ENCODE results near the gene CEP350.
A peak's percentile ranks its signal among the peaks of the same experiment; 100 is the strongest.

Gene CEP350

DNA sequence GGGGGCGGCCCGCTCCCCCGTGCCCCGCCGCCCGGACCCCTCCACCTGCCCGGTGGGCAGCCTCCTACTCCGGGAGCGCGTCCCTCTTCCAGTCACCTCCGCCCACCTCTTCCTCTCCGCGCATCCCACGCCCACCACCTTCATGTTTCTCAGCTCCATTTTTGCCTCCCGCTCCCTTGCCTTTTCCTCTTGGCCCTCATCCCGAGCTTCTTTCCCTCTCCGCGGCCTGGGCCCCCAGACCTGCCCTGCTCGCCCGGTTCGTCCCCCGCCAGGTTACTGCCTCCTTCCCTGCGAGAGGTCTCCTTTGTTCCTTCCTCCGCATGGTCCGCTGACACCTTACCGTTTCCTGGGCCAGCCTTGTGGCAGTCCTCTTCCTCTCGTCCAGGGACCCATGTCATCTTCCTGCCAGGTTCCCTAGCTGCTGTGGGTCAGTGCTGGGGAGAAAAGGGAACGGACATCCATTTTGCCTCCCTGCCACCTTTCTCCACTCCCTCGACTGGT is 200.6 kb downstream of the CEP350 start:
- TF ChIP-seq, protein P1, sequence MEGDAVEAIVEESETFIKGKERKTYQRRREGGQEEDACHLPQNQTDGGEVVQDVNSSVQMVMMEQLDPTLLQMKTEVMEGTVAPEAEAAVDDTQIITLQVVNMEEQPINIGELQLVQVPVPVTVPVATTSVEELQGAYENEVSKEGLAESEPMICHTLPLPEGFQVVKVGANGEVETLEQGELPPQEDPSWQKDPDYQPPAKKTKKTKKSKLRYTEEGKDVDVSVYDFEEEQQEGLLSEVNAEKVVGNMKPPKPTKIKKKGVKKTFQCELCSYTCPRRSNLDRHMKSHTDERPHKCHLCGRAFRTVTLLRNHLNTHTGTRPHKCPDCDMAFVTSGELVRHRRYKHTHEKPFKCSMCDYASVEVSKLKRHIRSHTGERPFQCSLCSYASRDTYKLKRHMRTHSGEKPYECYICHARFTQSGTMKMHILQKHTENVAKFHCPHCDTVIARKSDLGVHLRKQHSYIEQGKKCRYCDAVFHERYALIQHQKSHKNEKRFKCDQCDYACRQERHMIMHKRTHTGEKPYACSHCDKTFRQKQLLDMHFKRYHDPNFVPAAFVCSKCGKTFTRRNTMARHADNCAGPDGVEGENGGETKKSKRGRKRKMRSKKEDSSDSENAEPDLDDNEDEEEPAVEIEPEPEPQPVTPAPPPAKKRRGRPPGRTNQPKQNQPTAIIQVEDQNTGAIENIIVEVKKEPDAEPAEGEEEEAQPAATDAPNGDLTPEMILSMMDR (IDR thresholded peaks at IDR 0.05; ENCODE audit: low read depth, low read length, missing control alignments) = no peak
- no peak for DNase-seq (ENCODE audit: extremely low read depth, low read depth)
- H3K4me3 ChIP-seq (replicated peaks; ENCODE audit: low read depth, low read length) = peak overlapping the region; percentile 84

DNA sequence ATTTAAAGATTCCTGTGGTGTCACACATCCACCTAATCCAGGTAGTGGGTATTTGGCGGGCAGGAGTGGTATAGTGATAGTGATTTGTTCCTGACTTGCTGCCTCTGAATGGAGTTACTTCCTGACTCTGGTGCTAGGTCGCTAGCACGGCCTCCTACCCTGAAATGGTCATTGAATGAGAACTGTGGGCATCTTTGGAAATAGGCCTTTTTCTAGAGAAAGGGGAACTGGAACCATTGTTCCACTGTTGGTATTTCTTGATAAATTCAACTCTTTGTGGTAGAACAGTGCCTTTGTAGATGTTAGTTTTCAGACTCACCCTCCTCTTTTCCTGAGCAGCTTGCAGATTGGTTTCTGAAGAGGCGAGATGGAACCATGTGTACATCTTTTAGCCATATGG is 201.6 kb downstream of the CEP350 start:
- DNase-seq (ENCODE audit: extremely low read depth, low read depth) = no peak
- TF ChIP-seq, protein P1 (IDR thresholded peaks at IDR 0.05; ENCODE audit: low read depth, low read length, missing control alignments) = no peak
- peak overlapping the region; percentile 84 for H3K4me3 ChIP-seq (replicated peaks; ENCODE audit: low read depth, low read length)

DNA sequence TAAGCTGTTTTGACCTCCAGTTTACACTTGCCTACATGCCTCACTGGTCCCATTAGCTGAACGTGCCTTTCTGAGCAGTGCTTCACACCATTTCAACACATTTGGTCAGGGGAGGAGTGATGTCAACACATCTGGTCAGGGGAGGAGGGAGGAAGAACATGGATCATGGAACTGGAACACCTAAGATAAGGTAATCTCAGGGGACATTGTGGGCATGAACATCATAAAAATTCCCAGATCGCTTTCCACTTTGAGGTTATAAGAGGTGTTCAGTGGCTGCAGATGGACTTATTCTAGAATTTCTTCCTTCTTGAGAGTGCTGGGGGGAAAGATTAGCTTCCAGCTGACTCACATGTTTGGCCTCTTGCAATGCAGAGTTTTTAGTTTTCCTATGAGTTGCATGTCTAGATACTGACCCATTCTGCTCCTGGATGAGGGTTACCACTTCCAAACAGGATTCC is 202.1 kb downstream of the CEP350 start:
- H3K4me3 ChIP-seq (replicated peaks; ENCODE audit: low read depth, low read length) = peak overlapping the region; percentile 84
- TF ChIP-seq, protein P1 (IDR thresholded peaks at IDR 0.05; ENCODE audit: low read depth, low read length, missing control alignments) = no peak
- no peak for DNase-seq (ENCODE audit: extremely low read depth, low read depth)

DNA sequence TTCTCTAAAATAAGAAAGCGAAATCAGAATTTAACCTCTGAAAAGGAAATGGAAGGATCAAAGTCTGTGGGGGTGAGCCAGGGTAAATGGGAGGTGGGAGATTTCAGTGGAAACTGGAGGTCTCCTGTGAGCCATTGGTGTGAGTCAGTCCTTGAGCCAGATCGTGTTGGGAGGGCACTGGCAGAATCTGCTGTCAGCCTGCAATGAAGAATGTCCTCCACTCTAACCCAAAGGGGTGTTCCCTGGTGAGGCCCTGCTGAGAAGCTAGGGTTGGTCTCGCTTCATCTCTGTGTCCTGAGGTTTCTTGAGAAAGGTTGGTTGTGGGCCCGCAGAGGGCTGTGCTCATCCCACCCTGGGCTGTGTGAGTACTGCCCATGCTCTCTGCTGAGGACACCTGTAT is 202.5 kb downstream of the CEP350 start:
- DNase-seq (ENCODE audit: extremely low read depth, low read depth) = no peak
- H3K4me3 ChIP-seq (replicated peaks; ENCODE audit: low read depth, low read length) = no peak overlapping the region
- TF ChIP-seq, protein P1 (IDR thresholded peaks at IDR 0.05; ENCODE audit: low read depth, low read length, missing control alignments) = no peak

DNA sequence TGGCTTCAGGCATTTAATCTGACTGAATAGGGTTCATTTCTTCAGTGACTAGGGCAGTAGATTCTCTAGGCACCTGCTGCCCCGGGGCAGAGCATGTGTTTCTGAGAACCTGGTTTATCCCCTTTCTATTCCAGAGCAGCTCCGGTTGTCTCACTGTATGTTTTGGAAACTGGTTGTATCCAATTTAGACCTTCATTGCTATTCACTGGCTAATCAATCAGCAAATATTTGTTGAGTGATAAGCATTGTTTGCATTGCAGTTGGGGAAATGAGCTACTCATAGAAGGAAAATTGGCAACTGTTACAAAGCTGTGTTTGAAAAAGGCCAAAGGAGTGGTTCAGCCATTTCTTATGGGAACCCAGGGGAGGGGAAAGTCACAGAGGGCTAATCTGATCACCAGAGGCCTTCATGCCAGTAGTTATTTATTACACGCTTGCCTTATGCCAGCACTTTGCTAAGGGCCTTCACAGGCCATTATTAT is 203.0 kb downstream of the CEP350 start:
- TF ChIP-seq, protein P1 (IDR thresholded peaks at IDR 0.05; ENCODE audit: low read depth, low read length, missing control alignments) = no peak
- DNase-seq (ENCODE audit: extremely low read depth, low read depth) = no peak

DNA sequence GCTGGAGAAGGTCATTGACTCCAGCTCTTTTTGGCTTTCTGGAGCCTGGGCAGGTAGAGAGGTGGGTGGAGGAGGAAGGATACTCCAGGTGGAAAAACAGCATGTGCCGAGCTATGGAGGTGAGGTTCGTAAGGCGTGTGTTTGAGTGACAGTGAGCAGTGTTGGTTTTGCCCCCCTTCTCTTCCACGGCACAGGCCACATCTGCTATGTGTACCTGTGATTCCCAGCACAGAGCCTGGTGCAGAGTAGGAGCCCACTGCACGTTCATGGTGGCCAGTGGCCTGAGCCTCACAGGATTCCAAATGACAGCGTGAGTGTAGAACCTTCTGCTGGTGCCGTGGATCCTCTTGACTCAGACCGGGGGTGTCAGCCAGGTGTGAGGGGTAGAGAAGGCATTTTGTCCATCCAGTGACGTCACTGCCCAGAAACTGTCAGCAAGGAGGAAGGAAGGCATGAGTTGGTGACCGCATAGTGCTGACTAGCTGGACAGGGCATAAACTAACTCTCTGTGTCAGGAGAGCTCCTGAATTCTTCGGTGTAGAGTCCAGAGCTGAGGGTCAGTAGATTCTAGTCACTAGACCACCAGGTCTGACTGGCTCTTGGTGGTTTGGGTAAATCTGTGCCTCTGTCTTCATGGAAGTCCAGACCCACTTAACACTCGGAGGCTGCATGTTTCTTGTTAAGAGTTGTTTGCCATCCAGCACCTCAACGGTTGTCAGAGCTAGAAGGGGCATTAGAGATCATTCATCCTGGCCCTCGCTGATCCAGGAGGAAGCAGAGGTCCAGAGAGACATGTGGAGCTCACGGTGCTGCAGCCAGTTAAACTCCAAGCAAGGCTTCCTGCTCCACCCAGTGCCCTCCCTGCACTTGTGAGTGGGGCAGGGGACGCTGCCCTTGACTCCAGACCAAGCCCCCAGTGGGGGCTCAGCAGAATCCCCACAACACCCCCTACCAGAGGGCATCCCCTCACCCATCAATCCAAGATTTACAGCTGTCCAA is 203.8 kb downstream of the CEP350 start:
- no peak overlapping the region for H3K4me3 ChIP-seq (replicated peaks; ENCODE audit: low read depth, low read length)
- DNase-seq (ENCODE audit: extremely low read depth, low read depth) = no peak

More for the DNA sequence above, 203.0 kb downstream of the CEP350 start:
- H3K4me3 ChIP-seq (replicated peaks; ENCODE audit: low read depth, low read length) = no peak overlapping the region

More for the DNA sequence above, 203.8 kb downstream of the CEP350 start:
- TF ChIP-seq, protein P1 (IDR thresholded peaks at IDR 0.05; ENCODE audit: low read depth, low read length, missing control alignments) = no peak

All from HFF-Myc (cell line).